ENCODE data around the gene RNF13.
"Not testable (repeated sequence)": the region's sequence is repeated elsewhere in the genome, so short reads cannot be mapped to it uniquely, and the experiment has no call there.

The RNF13 gene

GRCh38 chr3:149963485-149963884, 150.5 kb downstream of the RNF13 start:
- DNase-seq = no peak

- DNase-seq = no peak
Measured at GRCh38 chr3:149964291-149964690, 151.3 kb downstream of the RNF13 start.

GRCh38 chr3:149965278-149965677, 152.3 kb downstream of the RNF13 start:
- DNase-seq = no peak

GRCh38 chr3:149967086-149967685, 154.2 kb downstream of the RNF13 start:
- DNase-seq = no peak

GRCh38 chr3:149968216-149968615, 155.2 kb downstream of the RNF13 start:
- DNase-seq = no peak

DNA sequence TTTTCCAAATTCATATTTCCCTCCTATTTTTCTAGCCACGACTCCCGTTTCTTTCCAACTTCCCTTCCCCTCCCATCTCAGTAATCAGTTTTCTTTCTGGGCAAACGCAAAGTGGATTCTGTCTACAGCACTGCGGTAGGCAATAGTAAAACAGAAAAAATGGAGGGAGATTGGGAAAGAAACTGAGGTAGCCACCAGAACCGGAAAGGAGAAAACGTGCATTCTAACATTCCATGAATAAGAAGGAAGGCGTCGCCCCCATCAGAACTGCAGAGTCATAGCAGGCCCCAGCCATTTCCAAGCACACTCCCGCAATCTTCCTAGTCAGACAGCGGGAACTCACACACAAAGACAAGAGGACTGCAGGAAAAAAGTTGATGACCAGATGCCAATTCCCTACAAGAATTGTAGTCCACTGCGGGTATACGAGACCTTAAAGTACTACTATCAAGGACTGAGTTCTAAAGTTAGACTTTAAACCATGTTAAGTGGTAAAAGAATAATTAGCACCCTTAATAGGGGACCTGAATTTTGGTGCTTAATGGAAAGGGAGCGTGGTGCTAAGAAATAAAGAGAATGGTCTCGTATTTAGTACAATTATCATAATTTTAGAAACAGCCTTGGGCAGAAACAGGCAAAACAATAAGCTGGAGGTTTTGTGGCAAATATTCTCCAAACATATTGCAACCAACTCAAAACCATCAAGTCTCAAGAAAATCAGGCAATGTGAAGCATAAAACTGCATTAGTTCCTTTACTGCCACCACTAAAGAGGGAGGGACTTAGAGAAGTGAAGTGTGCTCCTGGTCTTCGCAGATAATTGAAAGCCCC, 156.3 kb downstream of the RNF13 start:
- DNase-seq = no peak

DNA sequence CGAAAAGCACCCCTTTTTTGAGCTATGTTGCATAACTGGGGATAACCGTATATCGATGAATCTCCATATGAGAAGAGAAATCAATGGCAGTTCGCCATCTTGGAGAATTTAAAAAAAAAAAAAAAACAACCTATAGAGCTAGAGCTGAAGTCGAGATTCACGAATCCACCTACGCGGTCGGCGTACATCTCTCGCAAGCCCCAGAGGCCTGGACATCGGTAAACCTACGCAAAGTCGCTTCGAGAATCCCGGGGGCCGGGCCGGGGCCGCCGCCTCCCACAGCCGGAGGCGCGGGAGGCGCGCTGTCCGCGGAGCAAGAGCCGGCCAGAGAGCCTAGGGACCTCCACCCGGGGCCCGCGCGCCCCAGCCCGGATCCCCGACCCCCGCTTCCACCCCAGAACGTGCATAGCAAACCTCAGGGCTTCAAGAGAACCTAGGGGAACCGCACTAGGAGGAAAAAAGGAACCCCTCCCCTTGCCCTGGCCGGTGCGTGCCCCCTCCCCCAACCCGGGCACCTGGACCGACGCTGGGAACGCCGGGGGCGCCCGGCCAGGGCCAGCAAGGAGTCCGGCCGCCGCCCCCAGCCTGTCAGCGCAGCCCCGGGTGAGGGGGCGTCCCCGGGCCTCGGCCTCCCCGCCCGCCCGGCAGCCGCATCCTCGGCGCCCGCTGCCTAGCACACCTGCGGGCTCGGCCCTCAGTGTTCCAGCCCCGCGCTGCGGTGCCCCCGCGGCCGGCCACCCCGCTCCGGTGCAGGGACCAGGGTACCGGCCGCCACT, 157.1 kb downstream of the RNF13 start:
- DNase-seq = peak; percentile 70

- peak; percentile 35 for DNase-seq
Measured at GRCh38 chr3:149970716-149971402, 157.8 kb downstream of the RNF13 start, which contains the start of gene PFN2. PFN2 (minus strand) TSS chr3:149970895; CDS start chr3:149970856, 39 bp downstream.

- DNase-seq = peak; percentile 3
Measured at GRCh38 chr3:149971403-149972075, 158.5 kb downstream of the RNF13 start.

GRCh38 chr3:149975919-149976318, 162.9 kb downstream of the RNF13 start:
- no peak for DNase-seq

GRCh38 chr3:149977386-149977785, 164.4 kb downstream of the RNF13 start:
- DNase-seq = no peak

GRCh38 chr3:149981979-149982378, 169.0 kb downstream of the RNF13 start:
- DNase-seq = not testable (repeated sequence)

GRCh38 chr3:149983053-149983452, 170.0 kb downstream of the RNF13 start:
- not testable (repeated sequence) for DNase-seq

DNA sequence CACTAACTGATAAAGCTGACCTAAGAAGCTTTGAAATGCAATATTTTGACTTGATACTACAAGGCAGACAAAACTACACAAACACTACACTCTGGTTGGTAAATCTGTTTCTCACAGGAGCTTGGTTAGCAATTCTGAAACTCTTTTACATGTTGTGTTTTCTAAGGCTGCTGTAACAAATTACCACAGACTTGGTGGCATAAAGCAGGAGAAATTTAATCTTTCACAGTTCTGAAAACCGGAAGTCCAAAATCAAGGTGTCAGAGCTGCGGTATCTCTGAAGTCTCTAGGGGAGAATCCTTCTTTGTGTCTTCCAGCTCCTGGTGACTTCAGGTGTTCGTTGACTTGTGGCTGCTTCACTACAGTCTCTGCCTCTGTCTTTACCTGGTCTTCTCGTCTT, 170.6 kb downstream of the RNF13 start:
- DNase-seq = no peak

DNA sequence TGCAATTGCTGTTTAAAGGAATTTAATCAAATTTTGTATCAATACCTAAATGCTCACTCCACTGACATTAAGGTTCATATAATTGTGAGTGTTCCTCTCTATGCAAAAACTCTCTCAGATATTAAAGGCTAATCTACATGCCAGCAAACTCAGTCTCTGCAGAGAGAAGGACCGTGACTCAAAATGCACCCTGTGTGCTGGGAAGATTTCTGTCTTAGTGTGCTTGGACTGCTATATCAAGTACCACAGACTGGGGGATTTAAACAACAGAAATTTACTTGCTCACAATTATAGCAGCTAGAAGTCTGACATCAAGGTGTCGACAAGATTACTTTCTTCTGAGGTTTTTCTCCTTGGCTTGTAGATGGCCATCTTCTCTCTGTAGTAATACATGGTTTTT, 176.3 kb downstream of the RNF13 start:
- no peak for DNase-seq

DNA sequence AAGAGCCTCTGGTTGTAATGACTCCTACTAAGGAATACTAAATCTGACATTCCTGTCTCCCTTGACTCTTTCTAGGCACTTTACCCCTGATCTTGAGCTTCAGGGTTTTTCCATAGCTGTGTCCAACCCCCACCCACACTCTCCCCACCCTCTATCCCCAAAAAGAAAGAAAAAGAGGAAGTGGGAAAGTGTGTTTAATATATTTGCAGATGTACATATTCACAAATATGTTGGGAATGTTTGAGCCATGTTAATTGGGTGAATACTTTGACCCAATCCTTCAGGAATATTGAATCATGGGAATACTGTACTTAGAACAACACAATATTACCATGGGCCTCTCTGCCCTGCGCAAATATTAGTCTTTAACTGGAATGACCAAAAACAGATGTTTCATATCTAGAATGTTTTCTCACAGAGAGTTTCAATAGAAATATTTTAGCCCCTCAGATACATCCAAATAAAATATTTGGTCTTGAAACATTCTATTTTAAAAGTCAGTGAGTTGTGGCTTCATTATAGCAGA, 177.5 kb downstream of the RNF13 start:
- no peak for DNase-seq

- DNase-seq = no peak
Measured at GRCh38 chr3:149992416-149993058, 179.5 kb downstream of the RNF13 start.

DNA sequence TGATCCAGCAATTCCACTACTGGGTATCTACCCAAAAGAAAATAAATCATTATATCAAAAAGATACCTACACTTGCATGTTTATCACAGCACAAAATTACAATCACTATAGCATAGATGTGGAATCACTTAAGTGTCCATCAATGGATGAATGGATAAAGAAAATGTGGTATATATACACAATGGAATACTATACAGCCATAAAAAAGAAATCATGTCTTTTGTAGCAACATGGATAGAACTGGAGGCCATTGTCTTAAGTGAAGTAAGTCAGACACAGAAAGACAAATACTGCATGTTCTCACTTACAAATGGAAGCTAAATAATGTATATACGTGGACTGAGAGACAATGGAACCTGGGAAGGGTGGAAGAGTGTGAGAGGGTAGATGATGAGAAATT, 185.9 kb downstream of the RNF13 start:
- no peak for DNase-seq

DNA sequence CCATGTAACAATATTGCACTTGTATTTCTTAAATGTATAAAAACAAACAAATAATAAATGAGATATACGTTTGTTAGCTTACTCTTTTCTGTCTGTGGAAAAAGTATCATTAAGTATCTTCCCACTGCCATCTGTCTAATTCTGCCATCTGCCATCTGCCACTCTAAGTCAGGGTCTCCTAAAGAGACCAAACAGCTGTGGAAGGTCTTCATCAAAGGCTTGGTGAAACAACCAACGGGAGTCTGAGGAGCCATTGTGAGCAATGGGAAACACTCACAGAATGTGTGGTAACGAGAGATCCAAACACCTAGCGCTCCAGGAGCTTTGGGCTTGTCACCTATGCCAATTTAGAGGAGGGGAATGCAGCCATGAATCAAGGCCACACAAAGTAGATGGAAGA, 186.4 kb downstream of the RNF13 start:
- DNase-seq = no peak

GRCh38 chr3:150000641-150001040, 187.6 kb downstream of the RNF13 start:
- no peak for DNase-seq

DNA sequence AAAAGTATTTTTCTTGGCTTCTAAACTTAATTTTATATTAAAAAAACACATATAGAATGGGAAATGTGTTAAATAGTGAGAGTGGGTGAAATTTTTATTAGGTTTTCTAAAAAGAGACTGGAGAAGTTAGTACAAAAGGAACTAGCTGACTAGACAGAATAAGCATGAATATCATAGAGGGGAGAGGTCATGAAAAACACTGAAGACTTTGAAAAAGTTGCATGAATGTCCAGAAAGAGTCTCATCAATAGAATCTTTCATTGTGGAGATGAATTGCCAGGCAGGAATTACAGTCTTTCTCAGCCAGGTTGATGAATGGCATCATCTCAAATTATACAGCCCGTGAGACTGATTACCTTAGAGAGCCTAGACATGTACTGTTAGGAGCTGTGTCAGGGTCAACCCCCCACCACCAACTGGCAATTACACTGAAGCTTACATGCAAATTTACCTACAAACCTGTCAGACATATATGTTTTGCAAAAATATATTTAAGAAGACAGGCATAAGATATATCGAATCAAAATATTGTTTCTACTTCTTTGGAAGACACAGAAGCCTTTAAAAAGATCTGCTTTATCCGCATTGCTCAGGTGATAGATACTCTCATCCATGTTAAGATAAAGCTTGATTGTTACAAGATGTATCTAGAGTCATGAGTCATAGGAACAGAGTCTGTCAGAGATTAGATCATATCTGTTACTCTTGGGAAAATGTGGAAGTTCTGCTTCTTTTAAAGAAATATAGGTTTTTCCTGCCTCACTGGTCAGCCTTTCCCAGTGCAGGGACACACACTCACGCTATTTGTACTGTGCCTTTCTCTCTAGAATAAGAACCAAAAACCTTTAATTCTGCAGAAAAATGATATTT, 192.5 kb downstream of the RNF13 start:
- DNase-seq = no peak
